ENCODE results near the gene CRYBB1. TPM values are rescaled to one million over a fixed set of nuclear protein-coding genes. Genes with fewer than 3 reads are reported as not detected.

The CRYBB1 gene
- total RNA-seq, 1 experiment from 2014 or later = not detected

GRCh38 chr22:26580240-26580962, 37.4 kb downstream of the CRYBB1 start:
- H4K20me1 ChIP-seq (ENCODE audit: low read length) = no peaks in the 10 kb centered on the region
- intact Hi-C loops (cut with micrococcal nuclease) = loop anchor here (10.0 kb wide), 1 partner anchor 66 kb away; the partner anchor contains the start of gene TFIP11
- H3K9ac ChIP-seq (ENCODE audit: low read length) = no peak overlapping the region
- H3K27me3 ChIP-seq (ENCODE audit: low read length) = no peaks in the 10 kb centered on the region
- H3K4me3 ChIP-seq (ENCODE audit: low read length) = no peak overlapping the region
- no peak for ATAC-seq
- H3F3A ChIP-seq (ENCODE audit: low read length, unreplicated experiment) = no peaks in the 10 kb centered on the region
- H3K36me3 ChIP-seq (ENCODE audit: low read depth, low read length) = no peaks in the 10 kb centered on the region
- no peak overlapping the region for H3K27ac ChIP-seq (ENCODE audit: low read length)
- no peak overlapping the region for H2AFZ ChIP-seq (ENCODE audit: low read length)
- H3K4me2 ChIP-seq (ENCODE audit: low read length) = no peak overlapping the region
- H3K9me3 ChIP-seq (ENCODE audit: low read length) = no peaks in the 10 kb centered on the region
- no TSS peak for BruUV-seq (replicated peaks)
- ChIA-PET POLR2A (ENCODE audit: unreplicated experiment) (no interaction called here), CTCF (no interaction called here)
- no peak for TF ChIP-seq EZH2 (IDR thresholded peaks at IDR 0.05; ENCODE audit: low read length, unreplicated experiment)
- no peak for TF ChIP-seq EZH2phosphoT487 (IDR thresholded peaks at IDR 0.05; ENCODE audit: borderline replicate concordance, low read length)
- no peak for TF ChIP-seq CTCF (conservative IDR thresholded peaks at IDR 0.05; ENCODE audit: low read depth, low read length)
- DNase-seq = no peak
- 0 out of 2 replicates have a peak, but pooled peaks cover 3% of the 10 kb centered on the region for H3K79me2 ChIP-seq (ENCODE audit: low read length)
- H3K9me2 ChIP-seq (replicated peaks; ENCODE audit: low read length) = no peaks in the 10 kb centered on the region
- H3K4me1 ChIP-seq (ENCODE audit: insufficient read depth, low read length) = peaks cover 9% of the 10 kb centered on the region

GRCh38 chr22:26579331-26579886, 38.4 kb downstream of the CRYBB1 start:
- Histone ChIP-seq H3K9me2 (replicated peaks; ENCODE audit: low read length) (no peaks in the 10 kb centered on the region), H3K9ac (ENCODE audit: low read length) (no peak overlapping the region), H3K79me2 (ENCODE audit: low read length) (0 out of 2 replicates have a peak, but pooled peaks cover 3% of the 10 kb centered on the region), H4K20me1 (ENCODE audit: low read length) (no peaks in the 10 kb centered on the region), H3K9me3 (ENCODE audit: low read length) (no peaks in the 10 kb centered on the region), H2AFZ (ENCODE audit: low read length) (no peak overlapping the region), H3F3A (ENCODE audit: low read length, unreplicated experiment) (no peaks in the 10 kb centered on the region), H3K27ac (ENCODE audit: low read length) (no peak overlapping the region), H3K27me3 (ENCODE audit: low read length) (no peaks in the 10 kb centered on the region), H3K4me1 (ENCODE audit: insufficient read depth, low read length) (no peaks in the 10 kb centered on the region), H3K36me3 (ENCODE audit: low read depth, low read length) (no peaks in the 10 kb centered on the region), H3K4me2 (ENCODE audit: low read length) (no peak overlapping the region), H3K4me3 (ENCODE audit: low read length) (no peak overlapping the region)
- intact Hi-C loops (cut with micrococcal nuclease) = no loop called here
- BruUV-seq (replicated peaks) = no TSS peak
- no peak for DNase-seq
- ATAC-seq = no peak
- CTCF ChIA-PET = no interaction called here
- TF ChIP-seq EZH2phosphoT487 (IDR thresholded peaks at IDR 0.05; ENCODE audit: borderline replicate concordance, low read length) (no peak), CTCF (conservative IDR thresholded peaks at IDR 0.05; ENCODE audit: low read depth, low read length) (no peak), EZH2 (IDR thresholded peaks at IDR 0.05; ENCODE audit: low read length, unreplicated experiment) (no peak)
- POLR2A ChIA-PET (ENCODE audit: unreplicated experiment) = no interaction called here

GRCh38 chr22:26577081-26577480, 40.7 kb downstream of the CRYBB1 start:
- no peak for ATAC-seq
- DNase-seq = no peak
- H2AFZ ChIP-seq (ENCODE audit: low read length) = no peak overlapping the region
- H4K20me1 ChIP-seq (ENCODE audit: low read length) = no peaks in the 10 kb centered on the region
- no peak overlapping the region for H3K4me3 ChIP-seq (ENCODE audit: low read length)
- no peak for TF ChIP-seq EZH2phosphoT487 (IDR thresholded peaks at IDR 0.05; ENCODE audit: borderline replicate concordance, low read length)
- TF ChIP-seq CTCF (conservative IDR thresholded peaks at IDR 0.05; ENCODE audit: low read depth, low read length) = no peak
- TF ChIP-seq EZH2 (IDR thresholded peaks at IDR 0.05; ENCODE audit: low read length, unreplicated experiment) = no peak
- BruUV-seq (replicated peaks) = no TSS peak
- no peaks in the 10 kb centered on the region for H3F3A ChIP-seq (ENCODE audit: low read length, unreplicated experiment)
- no peaks in the 10 kb centered on the region for H3K9me2 ChIP-seq (replicated peaks; ENCODE audit: low read length)
- H3K36me3 ChIP-seq (ENCODE audit: low read depth, low read length) = no peaks in the 10 kb centered on the region
- H3K27ac ChIP-seq (ENCODE audit: low read length) = no peak overlapping the region
- no peak overlapping the region for H3K4me2 ChIP-seq (ENCODE audit: low read length)
- H3K4me1 ChIP-seq (ENCODE audit: insufficient read depth, low read length) = no peaks in the 10 kb centered on the region
- intact Hi-C loops (cut with micrococcal nuclease) = no loop called here
- H3K9me3 ChIP-seq (ENCODE audit: low read length) = no peaks in the 10 kb centered on the region
- ChIA-PET POLR2A (ENCODE audit: unreplicated experiment) (no interaction called here), CTCF (no interaction called here)
- no peaks in the 10 kb centered on the region for H3K79me2 ChIP-seq (ENCODE audit: low read length)
- no peak overlapping the region for H3K9ac ChIP-seq (ENCODE audit: low read length)
- H3K27me3 ChIP-seq (ENCODE audit: low read length) = no peaks in the 10 kb centered on the region

All from PC-3 (cell line).